HEK293 (cell line): ENCODE data around the gene THBS1.

Experiments
- CTCF ChIA-PET: fragments of 350-600 bp; formaldehyde crosslinking; extraction: SDS; loops from one replicate; lab custom pipeline; 2021; ENCODE audit warnings: antibody characterized with exemption; lab: Yijun Ruan, JAX
- POLR2A ChIA-PET: fragments of 300-600 bp; formaldehyde crosslinking; extraction: SDS; loops from one replicate; lab custom pipeline; 2020; ENCODE audit warnings: antibody characterized with exemption, inconsistent platforms; lab: Yijun Ruan, JAX
- H3K27ac ChIP-seq: fragments of 200-500 bp; sonication (Bioruptor generic); 2 replicates; pipeline ENCODE4 v1.5.1; 2014; ENCODE audit warnings: low read depth, low read length, control low read depth, inconsistent platforms; ENCODE audit errors: extremely low read depth
- H3K36me3 ChIP-seq, 2 experiments: fragments of 200-500 bp in 1 of 2; sonication (Bioruptor generic) in 1 of 2; 1 replicate in 1 of 2; 2 replicates in 1 of 2; pipeline ENCODE4 v1.5.1; 2014 to 2017; ENCODE audit warnings: inconsistent platforms in 2 of 2, low read length in 2 of 2; ENCODE audit not compliant: control insufficient read depth in 2 of 2, insufficient read depth in 1 of 2
- H3K4me1 ChIP-seq: fragments of 200-500 bp; sonication (Bioruptor generic); 2 replicates; pipeline ENCODE4 v1.5.1; 2014; ENCODE audit warnings: mild to moderate bottlenecking, low read length, inconsistent platforms; ENCODE audit not compliant: control insufficient read depth, insufficient read depth
- H3K4me3 ChIP-seq: 2 replicates; pipeline ENCODE4 v1.5.1; 2011; ENCODE audit warnings: low read depth, mild to moderate bottlenecking, control low read depth, low read length, moderate library complexity
- H3K9me3 ChIP-seq: fragments of 200-500 bp; sonication (Bioruptor generic); 2 replicates; pipeline ENCODE4 v1.5.1; 2014; ENCODE audit warnings: low read depth, low read length, inconsistent platforms; ENCODE audit not compliant: control insufficient read depth, insufficient read depth
- CTCF ChIP-seq: fragments of 450-650 bp; formaldehyde crosslinking; IDR thresholded peaks from 2 replicates; pipeline ENCODE4 v1.5.1; 2016; ENCODE audit warnings: missing biosample characterization, missing genetic modification characterization
- EGR2 ChIP-seq: fragments of 450-650 bp; formaldehyde crosslinking; IDR thresholded peaks from 2 replicates; pipeline ENCODE4 v1.5.1; 2016; ENCODE audit warnings: low read depth, missing biosample characterization, missing genetic modification characterization
- FEZF1 ChIP-seq: fragments of 450-650 bp; formaldehyde crosslinking; IDR thresholded peaks from 2 replicates; pipeline ENCODE4 v1.5.1; 2016; ENCODE audit warnings: missing biosample characterization, missing genetic modification characterization
- GLIS1 ChIP-seq: fragments of 450-650 bp; formaldehyde crosslinking; IDR thresholded peaks from 2 replicates; pipeline ENCODE4 v1.5.1; 2016; ENCODE audit warnings: missing biosample characterization, missing genetic modification characterization
- GLIS2 ChIP-seq: fragments of 450-650 bp; formaldehyde crosslinking; IDR thresholded peaks from 2 replicates; pipeline ENCODE4 v1.5.1; 2016; ENCODE audit warnings: missing biosample characterization, missing genetic modification characterization
- HOXC10 ChIP-seq: sonication (generic); formaldehyde crosslinking; IDR thresholded peaks from 2 replicates; pipeline ENCODE4 v1.8.1; 2023; ENCODE audit warnings: mild to moderate bottlenecking, missing genetic modification reagents
- KLF9 ChIP-seq: fragments of 450-650 bp; formaldehyde crosslinking; IDR thresholded peaks from 2 replicates; pipeline ENCODE4 v1.5.1; 2016; ENCODE audit warnings: missing biosample characterization, missing genetic modification characterization, low read depth
- OSR2 ChIP-seq: fragments of 450-650 bp; formaldehyde crosslinking; IDR thresholded peaks from 2 replicates; pipeline ENCODE4 v1.5.1; 2016; ENCODE audit warnings: missing biosample characterization, missing genetic modification characterization
- PATZ1 ChIP-seq: fragments of 450-650 bp; formaldehyde crosslinking; IDR thresholded peaks from 2 replicates; pipeline ENCODE4 v1.5.1; 2016; ENCODE audit warnings: missing biosample characterization, missing genetic modification characterization
- SP2 ChIP-seq: fragments of 450-650 bp; formaldehyde crosslinking; IDR thresholded peaks from 2 replicates; pipeline ENCODE4 v1.5.1; 2016; ENCODE audit warnings: missing biosample characterization, missing genetic modification characterization
- ZBTB17 ChIP-seq: fragments of 450-650 bp; formaldehyde crosslinking; IDR thresholded peaks from 2 replicates; pipeline ENCODE4 v1.5.1; 2016; ENCODE audit warnings: missing biosample characterization, missing genetic modification characterization
- ZBTB20 ChIP-seq: fragments of 450-650 bp; formaldehyde crosslinking; IDR thresholded peaks from 2 replicates; pipeline ENCODE4 v1.5.1; 2016; ENCODE audit warnings: missing biosample characterization, missing genetic modification characterization
- ZBTB48 ChIP-seq: fragments of 450-650 bp; formaldehyde crosslinking; IDR thresholded peaks from 2 replicates; pipeline ENCODE4 v1.5.1; 2016; ENCODE audit warnings: missing biosample characterization, missing genetic modification characterization
- ZNF18 ChIP-seq: fragments of 450-650 bp; formaldehyde crosslinking; IDR thresholded peaks from 2 replicates; pipeline ENCODE4 v1.5.1; 2016; ENCODE audit warnings: missing biosample characterization, missing genetic modification characterization
- ZNF280C ChIP-seq: fragments of 450-650 bp; formaldehyde crosslinking; IDR thresholded peaks from 2 replicates; pipeline ENCODE4 v1.5.1; 2016; ENCODE audit warnings: missing biosample characterization, missing genetic modification characterization
- ZNF311 ChIP-seq: fragments of 450-650 bp; formaldehyde crosslinking; IDR thresholded peaks from 2 replicates; pipeline ENCODE4 v1.5.1; 2017; ENCODE audit warnings: missing biosample characterization, missing genetic modification characterization, borderline replicate concordance
- ZNF350 ChIP-seq: fragments of 450-650 bp; formaldehyde crosslinking; IDR thresholded peaks from 2 replicates; pipeline ENCODE4 v1.5.0; 2017; ENCODE audit warnings: missing biosample characterization, mild to moderate bottlenecking, missing genetic modification characterization
- ZNF426 ChIP-seq: fragments of 450-650 bp; formaldehyde crosslinking; IDR thresholded peaks from 2 replicates; pipeline ENCODE4 v1.5.1; 2017; ENCODE audit warnings: missing biosample characterization, missing genetic modification characterization, mild to moderate bottlenecking, inconsistent platforms, moderate library complexity
- ZNF513 ChIP-seq: fragments of 450-650 bp; IDR thresholded peaks from 2 replicates; pipeline ENCODE4 v1.5.1; 2018; ENCODE audit warnings: missing biosample characterization, missing genetic modification characterization
- ZNF530 ChIP-seq: fragments of 450-650 bp; formaldehyde crosslinking; IDR thresholded peaks from 2 replicates; pipeline ENCODE4 v1.5.1; 2016; ENCODE audit warnings: low read depth, missing biosample characterization, missing genetic modification characterization
- ZNF561 ChIP-seq: fragments of 450-650 bp; IDR thresholded peaks from 2 replicates; pipeline ENCODE4 v1.5.1; 2018; ENCODE audit warnings: missing biosample characterization, missing genetic modification characterization, borderline replicate concordance
- ZNF596 ChIP-seq: fragments of 450-650 bp; IDR thresholded peaks from 2 replicates; pipeline ENCODE4 v1.5.0; 2018; ENCODE audit warnings: missing biosample characterization, mild to moderate bottlenecking, missing genetic modification characterization, moderate library complexity
- ZNF610 ChIP-seq: fragments of 450-650 bp; formaldehyde crosslinking; IDR thresholded peaks from 2 replicates; pipeline ENCODE4 v1.5.1; 2016; ENCODE audit warnings: missing biosample characterization, missing genetic modification characterization, borderline replicate concordance
- ZNF623 ChIP-seq: fragments of 450-650 bp; formaldehyde crosslinking; IDR thresholded peaks from 2 replicates; pipeline ENCODE4 v1.5.1; 2016; ENCODE audit warnings: missing biosample characterization, missing genetic modification characterization
- ZNF629 ChIP-seq: fragments of 450-650 bp; formaldehyde crosslinking; IDR thresholded peaks from 2 replicates; pipeline ENCODE4 v1.5.1; 2017; ENCODE audit warnings: missing biosample characterization, missing genetic modification characterization
- ZNF692 ChIP-seq: fragments of 450-650 bp; formaldehyde crosslinking; IDR thresholded peaks from 2 replicates; pipeline ENCODE4 v1.5.1; 2016; ENCODE audit warnings: missing biosample characterization, missing genetic modification characterization
- ZNF777 ChIP-seq: fragments of 450-650 bp; formaldehyde crosslinking; IDR thresholded peaks from 2 replicates; pipeline ENCODE4 v1.5.1; 2017; ENCODE audit warnings: missing biosample characterization, missing genetic modification characterization, borderline replicate concordance

Gene THBS1

GRCh38 chr15:39580485-39581241 is at the start of gene THBS1 (continued):
- TF ChIP-seq ZNF280C (tag by site-specific recombination) (no peak), ZNF561 (tag by site-specific recombination) (0 out of 2 replicates have a peak, but pooled peaks have one; percentile 22), SP2 (tag by site-specific recombination) (peak; percentile 51), ZBTB48 (tag by site-specific recombination) (no peak), PATZ1 (tag by site-specific recombination) (peak; percentile 60), GLIS2 (tag by site-specific recombination) (peak; percentile 56), KLF9 (peak; percentile 21; the same call in 1 of the 2 replicates), ZBTB20 (tag by site-specific recombination) (no peak), EGR2 (tag by site-specific recombination) (peak; percentile 23; the same call in 1 of the 2 replicates), GLIS1 (tag by site-specific recombination) (peak; percentile 20; the same call in 1 of the 2 replicates), ZNF623 (tag by site-specific recombination) (no peak), ZNF692 (tag by site-specific recombination) (peak; percentile 71), ZNF311 (tag by site-specific recombination) (no peak)

- ChIA-PET POLR2A (no interaction called here), CTCF (no interaction called here)
- Histone ChIP-seq H3K27ac (no peak overlapping the region), H3K36me3 (no peaks in the 10 kb centered on the region), H3K4me1 (no peaks in the 10 kb centered on the region), H3K4me3 (no peak overlapping the region), H3K9me3 (no peaks in the 10 kb centered on the region)
- TF ChIP-seq ZNF629 (tag by site-specific recombination), result no peak
- TF ChIP-seq FEZF1 (tag by site-specific recombination), result no peak
- no peak for TF ChIP-seq ZNF311 (tag by site-specific recombination)
- TF ChIP-seq ZNF426, result no peak
- no peak for TF ChIP-seq ZNF610 (tag by site-specific recombination)
- TF ChIP-seq ZNF530 (tag by site-specific recombination), result no peak
- no peak for TF ChIP-seq ZNF777 (tag by site-specific recombination)
- TF ChIP-seq OSR2 (tag by site-specific recombination), result no peak
- no peak for TF ChIP-seq CTCF (tag by site-specific recombination)
- no peak for TF ChIP-seq ZBTB17
- TF ChIP-seq ZNF350 (tag by site-specific recombination), result no peak
- TF ChIP-seq HOXC10 (CRISPR knock-in tag), result no peak
- no peak for TF ChIP-seq ZNF513 (tag by site-specific recombination)
- no peak for TF ChIP-seq ZNF18 (tag by site-specific recombination)
- TF ChIP-seq ZNF596 (tag by site-specific recombination), result no peak
Measured at GRCh38 chr15:39534996-39535395, 45.9 kb upstream of the THBS1 start.
